ENCODE results near the gene ENKD1. TPM values are rescaled to one million over a fixed set of nuclear protein-coding genes. Genes with fewer than 3 reads are reported as not detected.

The ENKD1 gene
- total RNA-seq, 1 experiment from 2014 or later, result 11.9 TPM

DNA sequence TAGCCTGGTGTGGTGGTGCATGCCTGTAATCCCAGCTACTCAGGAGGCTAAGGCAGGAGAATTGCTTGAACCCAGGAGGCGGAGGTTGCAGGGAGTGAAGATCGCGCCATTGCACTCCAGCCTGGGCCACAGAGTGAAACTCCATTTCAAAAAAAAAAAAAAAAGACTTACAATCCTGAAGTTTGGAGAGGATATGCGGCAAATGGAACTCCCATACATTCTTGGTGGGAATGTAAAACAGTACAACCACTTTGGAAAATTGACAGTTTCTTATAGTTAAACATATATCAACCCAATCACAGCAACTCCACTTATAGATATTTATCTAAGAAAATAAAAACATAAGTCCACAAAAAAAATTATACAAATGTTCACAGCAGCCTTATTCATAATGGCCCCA is 40.7 kb upstream of the ENKD1 start:
- Mint-ChIP-seq H3K27me3 (ENCODE audit: low read depth) (no peaks in the 10 kb centered on the region), H3K9me3 (no peaks in the 10 kb centered on the region), H3K4me3 (no peak overlapping the region), H3K4me1 (peaks cover 17% of the 10 kb centered on the region), H3K36me3 (no peaks in the 10 kb centered on the region), H3K27ac (no peak overlapping the region)
- ChIA-PET POLR2A (no interaction called here), CTCF (no interaction called here)
- DNase-seq (ENCODE audit: low spot score), result no peak
- no peak for ATAC-seq
- no peak for TF ChIP-seq PRRX2 (CRISPR knock-in tag; IDR thresholded peaks at IDR 0.05)
- no peak for TF ChIP-seq ESRRA (CRISPR knock-in tag; IDR thresholded peaks at IDR 0.05; ENCODE audit: borderline replicate concordance)
- TF ChIP-seq, protein P1, sequence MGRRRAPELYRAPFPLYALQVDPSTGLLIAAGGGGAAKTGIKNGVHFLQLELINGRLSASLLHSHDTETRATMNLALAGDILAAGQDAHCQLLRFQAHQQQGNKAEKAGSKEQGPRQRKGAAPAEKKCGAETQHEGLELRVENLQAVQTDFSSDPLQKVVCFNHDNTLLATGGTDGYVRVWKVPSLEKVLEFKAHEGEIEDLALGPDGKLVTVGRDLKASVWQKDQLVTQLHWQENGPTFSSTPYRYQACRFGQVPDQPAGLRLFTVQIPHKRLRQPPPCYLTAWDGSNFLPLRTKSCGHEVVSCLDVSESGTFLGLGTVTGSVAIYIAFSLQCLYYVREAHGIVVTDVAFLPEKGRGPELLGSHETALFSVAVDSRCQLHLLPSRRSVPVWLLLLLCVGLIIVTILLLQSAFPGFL (CRISPR knock-in tag; IDR thresholded peaks at IDR 0.05; ENCODE audit: borderline replicate concordance), result no peak
- no peak for TF ChIP-seq ZNF396 (CRISPR knock-in tag; IDR thresholded peaks at IDR 0.05; ENCODE audit: borderline replicate concordance)
- TF ChIP-seq ATF3 (CRISPR knock-in tag; conservative IDR thresholded peaks at IDR 0.05), result no peak
- TF ChIP-seq, protein P2, sequence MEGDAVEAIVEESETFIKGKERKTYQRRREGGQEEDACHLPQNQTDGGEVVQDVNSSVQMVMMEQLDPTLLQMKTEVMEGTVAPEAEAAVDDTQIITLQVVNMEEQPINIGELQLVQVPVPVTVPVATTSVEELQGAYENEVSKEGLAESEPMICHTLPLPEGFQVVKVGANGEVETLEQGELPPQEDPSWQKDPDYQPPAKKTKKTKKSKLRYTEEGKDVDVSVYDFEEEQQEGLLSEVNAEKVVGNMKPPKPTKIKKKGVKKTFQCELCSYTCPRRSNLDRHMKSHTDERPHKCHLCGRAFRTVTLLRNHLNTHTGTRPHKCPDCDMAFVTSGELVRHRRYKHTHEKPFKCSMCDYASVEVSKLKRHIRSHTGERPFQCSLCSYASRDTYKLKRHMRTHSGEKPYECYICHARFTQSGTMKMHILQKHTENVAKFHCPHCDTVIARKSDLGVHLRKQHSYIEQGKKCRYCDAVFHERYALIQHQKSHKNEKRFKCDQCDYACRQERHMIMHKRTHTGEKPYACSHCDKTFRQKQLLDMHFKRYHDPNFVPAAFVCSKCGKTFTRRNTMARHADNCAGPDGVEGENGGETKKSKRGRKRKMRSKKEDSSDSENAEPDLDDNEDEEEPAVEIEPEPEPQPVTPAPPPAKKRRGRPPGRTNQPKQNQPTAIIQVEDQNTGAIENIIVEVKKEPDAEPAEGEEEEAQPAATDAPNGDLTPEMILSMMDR (IDR thresholded peaks at IDR 0.05), result no peak
- no peak for TF ChIP-seq SP1 (CRISPR knock-in tag; conservative IDR thresholded peaks at IDR 0.05)
- no peak for TF ChIP-seq ELF4 (CRISPR knock-in tag; IDR thresholded peaks at IDR 0.05; ENCODE audit: low read depth)
- no peak for TF ChIP-seq KAT7 (CRISPR knock-in tag; IDR thresholded peaks at IDR 0.05; ENCODE audit: borderline replicate concordance)
- TF ChIP-seq USF2 (CRISPR knock-in tag; IDR thresholded peaks at IDR 0.05), result no peak
- TF ChIP-seq, protein P3, sequence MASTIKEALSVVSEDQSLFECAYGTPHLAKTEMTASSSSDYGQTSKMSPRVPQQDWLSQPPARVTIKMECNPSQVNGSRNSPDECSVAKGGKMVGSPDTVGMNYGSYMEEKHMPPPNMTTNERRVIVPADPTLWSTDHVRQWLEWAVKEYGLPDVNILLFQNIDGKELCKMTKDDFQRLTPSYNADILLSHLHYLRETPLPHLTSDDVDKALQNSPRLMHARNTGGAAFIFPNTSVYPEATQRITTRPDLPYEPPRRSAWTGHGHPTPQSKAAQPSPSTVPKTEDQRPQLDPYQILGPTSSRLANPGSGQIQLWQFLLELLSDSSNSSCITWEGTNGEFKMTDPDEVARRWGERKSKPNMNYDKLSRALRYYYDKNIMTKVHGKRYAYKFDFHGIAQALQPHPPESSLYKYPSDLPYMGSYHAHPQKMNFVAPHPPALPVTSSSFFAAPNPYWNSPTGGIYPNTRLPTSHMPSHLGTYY (CRISPR knock-in tag; IDR thresholded peaks at IDR 0.05), result no peak
- TF ChIP-seq, protein P4, sequence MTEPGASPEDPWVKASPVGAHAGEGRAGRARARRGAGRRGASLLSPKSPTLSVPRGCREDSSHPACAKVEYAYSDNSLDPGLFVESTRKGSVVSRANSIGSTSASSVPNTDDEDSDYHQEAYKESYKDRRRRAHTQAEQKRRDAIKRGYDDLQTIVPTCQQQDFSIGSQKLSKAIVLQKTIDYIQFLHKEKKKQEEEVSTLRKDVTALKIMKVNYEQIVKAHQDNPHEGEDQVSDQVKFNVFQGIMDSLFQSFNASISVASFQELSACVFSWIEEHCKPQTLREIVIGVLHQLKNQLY (CRISPR knock-in tag; IDR thresholded peaks at IDR 0.05), result no peak
- TF ChIP-seq TEAD1 (CRISPR knock-in tag; IDR thresholded peaks at IDR 0.05), result no peak
- TF ChIP-seq, protein P5, sequence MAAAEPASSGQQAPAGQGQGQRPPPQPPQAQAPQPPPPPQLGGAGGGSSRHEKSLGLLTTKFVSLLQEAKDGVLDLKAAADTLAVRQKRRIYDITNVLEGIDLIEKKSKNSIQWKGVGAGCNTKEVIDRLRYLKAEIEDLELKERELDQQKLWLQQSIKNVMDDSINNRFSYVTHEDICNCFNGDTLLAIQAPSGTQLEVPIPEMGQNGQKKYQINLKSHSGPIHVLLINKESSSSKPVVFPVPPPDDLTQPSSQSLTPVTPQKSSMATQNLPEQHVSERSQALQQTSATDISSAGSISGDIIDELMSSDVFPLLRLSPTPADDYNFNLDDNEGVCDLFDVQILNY (CRISPR knock-in tag; IDR thresholded peaks at IDR 0.05), result no peak
- TF ChIP-seq CREB1 (CRISPR knock-in tag; IDR thresholded peaks at IDR 0.05), result no peak
- TF ChIP-seq NFE2L1 (CRISPR knock-in tag; IDR thresholded peaks at IDR 0.05), result no peak

DNA sequence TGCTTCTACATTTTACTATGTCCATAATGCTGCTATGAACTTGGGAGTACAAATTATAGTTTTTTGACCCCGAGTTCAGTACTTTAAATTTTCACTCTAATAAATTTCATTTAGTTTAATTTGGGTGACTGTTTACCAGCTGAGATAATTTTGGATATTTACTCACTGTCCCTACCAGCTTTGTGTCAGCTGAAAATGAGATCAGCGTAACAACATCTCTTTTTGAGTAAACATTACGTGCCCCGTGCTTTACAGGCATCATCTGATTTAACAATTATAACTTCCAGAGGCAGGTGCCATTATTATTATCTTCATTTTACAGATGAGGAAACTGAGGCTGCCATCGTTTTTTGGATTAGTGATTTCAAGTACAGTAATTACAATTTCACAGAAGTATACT is 37.6 kb upstream of the ENKD1 start:
- ATAC-seq (no peak), DNase-seq (ENCODE audit: low spot score) (no peak)
- H3K9me3 Mint-ChIP-seq, result no peaks in the 10 kb centered on the region
- ChIA-PET POLR2A (no interaction called here), CTCF (interaction anchor here (0.5 to 0.9 kb wide), 3 partner anchors 72 to 135 kb away, joined by 3 read pairs; no protein-coding TSS in a partner anchor)
- no peaks in the 10 kb centered on the region for H3K36me3 Mint-ChIP-seq
- no peak overlapping the region for H3K4me3 Mint-ChIP-seq
- no peak overlapping the region for H3K27ac Mint-ChIP-seq
- H3K27me3 Mint-ChIP-seq (ENCODE audit: low read depth), result no peaks in the 10 kb centered on the region
- H3K4me1 Mint-ChIP-seq, result peaks cover 9% of the 10 kb centered on the region
- no peak for TF ChIP-seq E2F1 (CRISPR knock-in tag; IDR thresholded peaks at IDR 0.05)
- TF ChIP-seq HMGXB4 (CRISPR knock-in tag; IDR thresholded peaks at IDR 0.05), result no peak
- TF ChIP-seq, protein P6, sequence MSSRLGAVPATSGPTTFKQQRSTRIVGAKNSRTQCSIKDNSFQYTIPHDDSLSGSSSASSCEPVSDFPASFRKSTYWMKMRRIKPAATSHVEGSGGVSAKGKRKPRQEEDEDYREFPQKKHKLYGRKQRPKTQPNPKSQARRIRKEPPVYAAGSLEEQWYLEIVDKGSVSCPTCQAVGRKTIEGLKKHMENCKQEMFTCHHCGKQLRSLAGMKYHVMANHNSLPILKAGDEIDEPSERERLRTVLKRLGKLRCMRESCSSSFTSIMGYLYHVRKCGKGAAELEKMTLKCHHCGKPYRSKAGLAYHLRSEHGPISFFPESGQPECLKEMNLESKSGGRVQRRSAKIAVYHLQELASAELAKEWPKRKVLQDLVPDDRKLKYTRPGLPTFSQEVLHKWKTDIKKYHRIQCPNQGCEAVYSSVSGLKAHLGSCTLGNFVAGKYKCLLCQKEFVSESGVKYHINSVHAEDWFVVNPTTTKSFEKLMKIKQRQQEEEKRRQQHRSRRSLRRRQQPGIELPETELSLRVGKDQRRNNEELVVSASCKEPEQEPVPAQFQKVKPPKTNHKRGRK (CRISPR knock-in tag; IDR thresholded peaks at IDR 0.05; ENCODE audit: borderline replicate concordance), result no peak

Data from WTC11 (cell line).